Endodermal cell (in vitro differentiated cells): Measurements from ENCODE around the gene CACHD1. TPM values are rescaled to one million over a fixed set of nuclear protein-coding genes. Genes with fewer than 3 reads are reported as not detected.

Experiments
- DNase-seq: peaks from one replicate; pipeline ENCODE4 v3.0.0-alpha.2; 2017
- H3K27ac ChIP-seq: 2 replicates; pipeline ENCODE4 v1.5.1; 2013; ENCODE audit warnings: mild to moderate bottlenecking, low read depth, low read length, moderate library complexity
- H3K27me3 ChIP-seq: 2 replicates; pipeline ENCODE4 v1.6.1; 2013; ENCODE audit warnings: mild to moderate bottlenecking, low read length, moderate library complexity; ENCODE audit not compliant: insufficient read depth, control insufficient read depth, poor library complexity, severe bottlenecking
- H3K36me3 ChIP-seq: 2 replicates; pipeline ENCODE4 v1.7.0; 2013; ENCODE audit warnings: mild to moderate bottlenecking, low read length, moderate library complexity; ENCODE audit not compliant: control insufficient read depth, insufficient read depth
- H3K4me1 ChIP-seq: one replicate; pipeline ENCODE4 v1.7.0; 2013; ENCODE audit warnings: low read length; ENCODE audit not compliant: control insufficient read depth, insufficient read depth
- H3K4me3 ChIP-seq: 2 replicates; pipeline ENCODE4 v1.5.1; 2013; ENCODE audit warnings: mild to moderate bottlenecking, low read length, moderate library complexity
- H3K9ac ChIP-seq: 2 replicates; pipeline ENCODE4 v1.6.1; 2013; ENCODE audit warnings: mild to moderate bottlenecking, low read length, moderate library complexity; ENCODE audit not compliant: poor library complexity, severe bottlenecking; ENCODE audit errors: extremely low read depth
- H3K9me3 ChIP-seq: 2 replicates; pipeline ENCODE4 v1.6.1; 2013; ENCODE audit warnings: mild to moderate bottlenecking, low read length, moderate library complexity; ENCODE audit not compliant: control insufficient read depth
- H3K27ac Mint-ChIP-seq: 2 replicates; pipeline ENCODE4 v1.8.0; 2020; ENCODE audit warnings: mixed read lengths
- H3K27me3 Mint-ChIP-seq: 2 replicates; pipeline ENCODE4 v1.8.0; 2021; ENCODE audit warnings: mild to moderate bottlenecking, mixed read lengths; ENCODE audit not compliant: insufficient read depth
- H3K36me3 Mint-ChIP-seq: 2 replicates; pipeline ENCODE4 v1.8.0; 2020; ENCODE audit warnings: low read depth, mixed read lengths
- H3K4me1 Mint-ChIP-seq: 2 replicates; pipeline ENCODE4 v1.8.0; 2020; ENCODE audit warnings: mixed read lengths
- H3K4me3 Mint-ChIP-seq: 2 replicates; pipeline ENCODE4 v1.8.0; 2020; ENCODE audit warnings: mild to moderate bottlenecking, moderate library complexity, mixed read lengths
- H3K9me3 Mint-ChIP-seq: 2 replicates; pipeline ENCODE4 v1.8.0; 2020; ENCODE audit warnings: mild to moderate bottlenecking, mixed read lengths
- CTCF ChIP-seq: fragments of 200-600 bp; sonication (generic); conservative IDR thresholded peaks from 2 replicates; pipeline ENCODE4 v1.5.0; 2021; ENCODE audit warnings: antibody characterized with exemption, mild to moderate bottlenecking
- WGBS, 2 experiments: methylation state at CpG; one replicate each; pipeline versions ENCODE4 v1.1.5 to v1.1.7; 2013; ENCODE audit warnings: missing lambda C conversion rate in 2 of 2, mixed read lengths in 1 of 2; ENCODE audit not compliant: insufficient coverage in 1 of 2, insufficient read length in 1 of 2; 5-methylcytosine and 5-hydroxymethylcytosine counted together
- total RNA-seq, 2 donors: library from RNA; stranded (reverse); fragmentation: NEBNext Ultra II Directional in 1 of 2; extraction: Animal tissue kit (Norgen Biotek cat#: 25700) in 1 of 2; gene quantifications; 2 replicates in 1 of 2; 3 replicates in 1 of 2; pipeline ENCODE4 v1.2.1, GENCODE V29; 2021

CACHD1 gene
- total RNA-seq, 2 donors from 2014 or later, result 29.2 to 40.7 TPM

- peaks cover 80% of the 10 kb centered on the region for H3K36me3 Mint-ChIP-seq
- H3K27me3 Mint-ChIP-seq, result no peaks in the 10 kb centered on the region
Observed at GRCh38 chr1:64676386-64676785, 206.5 kb downstream of the CACHD1 start.

GRCh38 chr1:64677532-64677931 lies 207.6 kb downstream of the CACHD1 start:
- H3K9ac ChIP-seq, result no peak overlapping the region
- no peak for DNase-seq
- 95 to 100% methylated on average over 1 of the region's 1 CpG for WGBS, 2 experiments
- Mint-ChIP-seq H3K4me1 (no peaks in the 10 kb centered on the region), H3K9me3 (no peaks in the 10 kb centered on the region), H3K36me3 (peaks cover 83% of the 10 kb centered on the region), H3K27ac (no peak overlapping the region), H3K27me3 (no peaks in the 10 kb centered on the region), H3K4me3 (no peak overlapping the region)
- no peaks in the 10 kb centered on the region for H3K27me3 ChIP-seq
- no peak overlapping the region for H3K4me3 ChIP-seq
- TF ChIP-seq CTCF, result no peak
- no peak overlapping the region for H3K27ac ChIP-seq
- H3K9me3 ChIP-seq, result no peaks in the 10 kb centered on the region
- H3K36me3 ChIP-seq, result peaks cover 88% of the 10 kb centered on the region
- H3K4me1 ChIP-seq, result no peaks in the 10 kb centered on the region

More at GRCh38 chr1:64676386-64676785, 206.5 kb downstream of the CACHD1 start:
- Histone ChIP-seq H3K9ac (no peak overlapping the region), H3K4me3 (no peak overlapping the region), H3K4me1 (no peaks in the 10 kb centered on the region), H3K36me3 (peaks cover 88% of the 10 kb centered on the region), H3K27me3 (no peaks in the 10 kb centered on the region), H3K27ac (no peak overlapping the region), H3K9me3 (no peaks in the 10 kb centered on the region)
- no peaks in the 10 kb centered on the region for H3K4me1 Mint-ChIP-seq
- no peak for TF ChIP-seq CTCF
- no peak overlapping the region for H3K4me3 Mint-ChIP-seq
- no peak for DNase-seq
- H3K9me3 Mint-ChIP-seq, result no peaks in the 10 kb centered on the region
- H3K27ac Mint-ChIP-seq, result no peak overlapping the region
- WGBS, 2 experiments, result 96 to 100% methylated on average over 1 to 4 of the region's 4 CpGs

GRCh38 chr1:64678366-64678765 lies 208.4 kb downstream of the CACHD1 start:
- Mint-ChIP-seq H3K9me3 (no peaks in the 10 kb centered on the region), H3K4me1 (no peaks in the 10 kb centered on the region), H3K27ac (peak overlapping the region; percentile 16), H3K27me3 (no peaks in the 10 kb centered on the region), H3K36me3 (peaks cover 83% of the 10 kb centered on the region), H3K4me3 (no peak overlapping the region)
- no peak for TF ChIP-seq CTCF
- peaks cover 88% of the 10 kb centered on the region for H3K36me3 ChIP-seq
- H3K4me3 ChIP-seq, result no peak overlapping the region
- DNase-seq, result no peak
- no peak overlapping the region for H3K27ac ChIP-seq
- no peak overlapping the region for H3K9ac ChIP-seq
- H3K27me3 ChIP-seq, result no peaks in the 10 kb centered on the region
- 94 to 95% methylated on average over 3 of the region's 3 CpGs for WGBS, 2 experiments
- no peaks in the 10 kb centered on the region for H3K9me3 ChIP-seq
- no peaks in the 10 kb centered on the region for H3K4me1 ChIP-seq
